Measurements from ENCODE around the gene EPB41L4B.

DNA sequence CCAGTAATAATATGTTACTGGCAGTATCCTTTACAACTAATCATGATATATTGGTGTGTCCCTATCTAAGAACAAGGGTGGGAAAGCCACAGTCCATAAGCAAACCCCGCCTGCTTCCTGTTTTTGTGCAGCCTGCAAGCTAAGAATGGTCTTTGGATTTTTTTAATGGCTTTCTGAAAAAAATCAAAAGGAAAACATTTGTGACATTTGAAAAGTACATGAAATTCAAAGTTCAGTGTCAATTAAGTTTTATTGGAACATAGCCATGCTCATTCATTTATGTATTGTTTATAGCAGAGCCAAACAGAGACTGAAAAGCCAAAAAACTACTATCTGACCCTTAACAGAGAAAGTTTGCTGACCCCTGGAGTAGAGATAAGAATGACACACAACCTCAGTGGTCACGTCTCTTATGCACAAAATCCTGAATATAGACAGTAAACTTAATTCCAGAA lies 188.3 kb downstream of the EPB41L4B start:
- TF ChIP-seq, protein P1, sequence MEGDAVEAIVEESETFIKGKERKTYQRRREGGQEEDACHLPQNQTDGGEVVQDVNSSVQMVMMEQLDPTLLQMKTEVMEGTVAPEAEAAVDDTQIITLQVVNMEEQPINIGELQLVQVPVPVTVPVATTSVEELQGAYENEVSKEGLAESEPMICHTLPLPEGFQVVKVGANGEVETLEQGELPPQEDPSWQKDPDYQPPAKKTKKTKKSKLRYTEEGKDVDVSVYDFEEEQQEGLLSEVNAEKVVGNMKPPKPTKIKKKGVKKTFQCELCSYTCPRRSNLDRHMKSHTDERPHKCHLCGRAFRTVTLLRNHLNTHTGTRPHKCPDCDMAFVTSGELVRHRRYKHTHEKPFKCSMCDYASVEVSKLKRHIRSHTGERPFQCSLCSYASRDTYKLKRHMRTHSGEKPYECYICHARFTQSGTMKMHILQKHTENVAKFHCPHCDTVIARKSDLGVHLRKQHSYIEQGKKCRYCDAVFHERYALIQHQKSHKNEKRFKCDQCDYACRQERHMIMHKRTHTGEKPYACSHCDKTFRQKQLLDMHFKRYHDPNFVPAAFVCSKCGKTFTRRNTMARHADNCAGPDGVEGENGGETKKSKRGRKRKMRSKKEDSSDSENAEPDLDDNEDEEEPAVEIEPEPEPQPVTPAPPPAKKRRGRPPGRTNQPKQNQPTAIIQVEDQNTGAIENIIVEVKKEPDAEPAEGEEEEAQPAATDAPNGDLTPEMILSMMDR (IDR thresholded peaks at IDR 0.05) = no peak
- TF ChIP-seq POLR2A (IDR thresholded peaks at IDR 0.05) = no peak

Measured in body of pancreas (tissue), 4 donors.